Measurements from ENCODE around the gene DDX10. TPM values are rescaled to one million over a fixed set of nuclear protein-coding genes. Genes with fewer than 3 reads are reported as not detected.

The DDX10 gene
- total RNA-seq, 1 donor from 2014 or later: 31.6 TPM

- DNase-seq (ENCODE audit: low spot score) (no peak), ATAC-seq (no peak)
- intact Hi-C loops (cut with DNase I): no loop called here
Measured at GRCh38 chr11:108973402-108974162, 308.7 kb downstream of the DDX10 start.

GRCh38 chr11:108975026-108975425 is 310.2 kb downstream of the DDX10 start:
- intact Hi-C loops (cut with DNase I): no loop called here
- no peak for DNase-seq (ENCODE audit: low spot score)

GRCh38 chr11:108975641-108976071 is 310.8 kb downstream of the DDX10 start:
- DNase-seq (ENCODE audit: low spot score): no peak
- ATAC-seq: no peak
- intact Hi-C loops (cut with DNase I): no loop called here

More at GRCh38 chr11:108975026-108975425, 310.2 kb downstream of the DDX10 start:
- ATAC-seq: no peak

DNA sequence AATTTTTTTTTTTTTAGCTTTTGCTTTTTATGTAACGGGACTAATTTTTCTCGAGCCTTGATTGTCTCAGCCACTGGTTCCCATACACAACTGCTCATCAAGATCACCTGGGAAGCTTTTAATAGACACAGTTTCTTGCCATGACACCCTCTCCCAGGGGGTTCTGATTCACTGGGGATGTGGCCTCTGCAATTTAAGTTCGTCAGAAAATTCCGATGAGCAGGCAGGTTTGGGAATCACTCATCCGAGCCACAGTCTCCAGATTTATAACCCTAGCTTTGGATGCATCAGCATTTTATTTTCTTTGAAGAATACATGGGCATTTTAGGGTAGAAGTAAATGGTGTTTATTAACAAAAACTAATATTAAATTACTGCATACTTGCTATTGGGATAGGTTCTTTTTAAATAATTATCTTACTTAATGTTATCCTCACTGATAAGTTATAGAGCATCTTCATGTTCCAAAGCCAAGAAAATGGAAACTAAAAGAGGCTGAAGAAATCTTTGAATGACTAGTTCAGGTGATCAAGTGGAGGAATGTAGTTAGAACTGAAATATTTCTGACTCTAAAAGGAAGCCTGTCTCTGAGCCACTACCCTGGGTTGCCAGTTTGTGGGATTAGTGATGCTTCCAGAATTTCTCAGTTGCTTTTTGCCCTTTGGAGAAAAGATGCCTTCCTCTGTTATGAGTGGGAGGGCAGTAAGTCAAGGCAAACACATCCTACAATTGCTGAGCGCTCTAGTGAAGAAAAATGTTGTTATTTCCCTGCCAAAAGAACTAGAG is 319.0 kb downstream of the DDX10 start:
- DNase-seq (ENCODE audit: low spot score): no peak
- intact Hi-C loops (cut with DNase I): no loop called here
- ATAC-seq: no peak

GRCh38 chr11:108984523-108984922 is 319.7 kb downstream of the DDX10 start:
- intact Hi-C loops (cut with DNase I): no loop called here
- no peak for ATAC-seq

GRCh38 chr11:108985236-108985944 is 320.5 kb downstream of the DDX10 start:
- ATAC-seq (no peak), DNase-seq (ENCODE audit: low spot score) (no peak)
- intact Hi-C loops (cut with DNase I): no loop called here

More at GRCh38 chr11:108984523-108984922, 319.7 kb downstream of the DDX10 start:
- no peak for DNase-seq (ENCODE audit: low spot score)

DNA sequence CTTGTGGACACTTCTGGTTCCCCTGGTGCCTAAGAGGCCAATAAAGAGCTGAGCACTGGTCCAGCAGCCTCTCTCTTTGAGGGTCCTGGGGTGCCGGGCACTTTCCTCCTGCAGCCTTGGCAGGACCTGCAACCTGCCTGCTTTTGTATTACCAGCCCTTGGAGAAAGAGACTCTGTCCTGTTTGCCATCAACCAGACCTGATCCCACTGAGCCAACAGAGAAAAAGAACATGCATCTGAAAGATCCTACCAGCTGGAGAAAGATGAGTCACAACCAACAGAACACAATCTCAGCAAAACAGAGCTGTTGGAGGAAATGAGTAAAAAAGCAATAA is 321.0 kb downstream of the DDX10 start:
- DNase-seq (ENCODE audit: low spot score) (no peak), ATAC-seq (no peak)
- intact Hi-C loops (cut with DNase I): no loop called here

Other genes with a start within 250 kb of the DDX10 start
- 1.7 TPM for gene C11orf65, start 197.5 kb upstream of the DDX10 start, total RNA-seq
- 37.0 TPM for gene POGLUT3, start 166.7 kb upstream of the DDX10 start, total RNA-seq
- 11.9 TPM for gene EXPH5, start 71.3 kb upstream of the DDX10 start, total RNA-seq

Data from sciatic nerve (tissue), 2 donors.